IMR-90 (cell line): ENCODE data around the gene C17orf100. TPM values are rescaled to one million over a fixed set of nuclear protein-coding genes. Genes with fewer than 3 reads are reported as not detected.

Source experiments
- ATAC-seq: fragments of 200-7000 bp; cut with Tn5 transposase; 2 replicates; pipeline ENCODE4 v1.9.1; 2020; ENCODE audit warnings: low read depth, mild to moderate bottlenecking, moderate library complexity
- BruUV-seq: library from RNA; stranded (reverse); fragments of 400-500 nt; replicated peaks from 2 replicates; lab custom pipeline; 2021; lab: Mats Ljungman, UMichigan
- CTCF ChIA-PET: fragments of 300-600 bp; formaldehyde crosslinking; extraction: SDS; loops from one replicate; lab custom pipeline; 2021; ENCODE audit warnings: antibody characterized with exemption; lab: Yijun Ruan, JAX
- POLR2A ChIA-PET: fragments of 300-600 bp; sonication (Branson Sonifier 250); formaldehyde crosslinking; loops from one replicate; lab custom pipeline; 2022; ENCODE audit warnings: antibody characterized with exemption; ENCODE audit not compliant: unreplicated experiment; lab: Charles Lee
- DNase-seq: peaks from one replicate; pipeline ENCODE4 v3.0.0; 2013
- H2AFZ ChIP-seq: replicated peaks from 2 replicates; pipeline ENCODE3; 2013; ENCODE audit warnings: low read length, mild to moderate bottlenecking; ENCODE audit not compliant: poor library complexity
- H2AK5ac ChIP-seq: 2 replicates; pipeline ENCODE4 v1.6.1; 2013; ENCODE audit warnings: low read depth, low read length, inconsistent platforms
- H2AK9ac ChIP-seq: replicated peaks from 2 replicates; pipeline ENCODE3; 2013; ENCODE audit warnings: mild to moderate bottlenecking, low read depth, low read length, moderate library complexity; ENCODE audit not compliant: poor library complexity
- H2BK120ac ChIP-seq: 2 replicates; pipeline ENCODE4 v1.6.1; 2013; ENCODE audit warnings: low read depth, low read length, inconsistent platforms
- H2BK15ac ChIP-seq: 3 replicates; pipeline ENCODE4 v1.6.1; 2013; ENCODE audit warnings: low read depth, low read length, inconsistent platforms
- H2BK20ac ChIP-seq: 2 replicates; pipeline ENCODE4 v1.6.1; 2013; ENCODE audit warnings: low read depth, mild to moderate bottlenecking, inconsistent platforms, low read length, moderate library complexity
- H2BK5ac ChIP-seq: 2 replicates; pipeline ENCODE4 v1.6.1; 2013; ENCODE audit warnings: mild to moderate bottlenecking, low read depth, low read length, inconsistent platforms; ENCODE audit not compliant: poor library complexity, severe bottlenecking
- H3K14ac ChIP-seq: replicated peaks from 2 replicates; pipeline ENCODE4 v1.6.1; 2013; ENCODE audit warnings: low read depth, low read length, inconsistent platforms
- H3K18ac ChIP-seq: 2 replicates; pipeline ENCODE4 v1.6.1; 2013; ENCODE audit warnings: low read depth, low read length, control low read depth
- H3K23ac ChIP-seq: 2 replicates; pipeline ENCODE4 v1.6.1; 2013; ENCODE audit warnings: low read depth, low read length, inconsistent platforms
- H3K27ac ChIP-seq: 2 replicates; pipeline ENCODE4 v1.5.1; 2013; ENCODE audit warnings: mild to moderate bottlenecking, control low read depth, low read length; ENCODE audit not compliant: insufficient read depth
- H3K27me3 ChIP-seq: 2 replicates; pipeline ENCODE4 v1.6.1; 2013; ENCODE audit warnings: low read length; ENCODE audit not compliant: control insufficient read depth, insufficient read depth
- H3K36me3 ChIP-seq: 2 replicates; pipeline ENCODE4 v1.6.1; 2013; ENCODE audit warnings: low read length, mixed read lengths; ENCODE audit not compliant: control insufficient read depth, insufficient read depth
- H3K4ac ChIP-seq: 2 replicates; pipeline ENCODE4 v1.6.1; 2013; ENCODE audit warnings: low read depth, low read length, inconsistent platforms
- H3K4me1 ChIP-seq: 2 replicates; pipeline ENCODE4 v1.6.1; 2013; ENCODE audit warnings: low read length, mixed read lengths; ENCODE audit not compliant: control insufficient read depth, insufficient read depth
- H3K4me2 ChIP-seq: 2 replicates; pipeline ENCODE4 v1.6.1; 2013; ENCODE audit warnings: low read depth, mild to moderate bottlenecking, control low read depth, low read length, moderate library complexity
- H3K4me3 ChIP-seq: 2 replicates; pipeline ENCODE4 v1.5.1; 2013; ENCODE audit warnings: low read depth, mild to moderate bottlenecking, control low read depth, low read length, moderate library complexity; ENCODE audit not compliant: insufficient read depth
- H3K56ac ChIP-seq: 2 replicates; pipeline ENCODE4 v1.6.1; 2013; ENCODE audit warnings: low read length, inconsistent platforms; ENCODE audit not compliant: insufficient read depth; ENCODE audit errors: extremely low read depth
- H3K79me1 ChIP-seq, 2 experiments: 2 replicates each; pipeline ENCODE4 v1.6.1; 2013; ENCODE audit warnings: low read length in 2 of 2, inconsistent platforms in 1 of 2, low read depth in 1 of 2
- H3K9ac ChIP-seq: 2 replicates; pipeline ENCODE4 v1.6.1; 2013; ENCODE audit warnings: low read depth, low read length, control low read depth
- H3K9me1 ChIP-seq: 2 replicates; pipeline ENCODE4 v1.6.1; 2013; ENCODE audit warnings: low read length, inconsistent platforms; ENCODE audit not compliant: insufficient read depth
- H3K9me3 ChIP-seq: 2 replicates; pipeline ENCODE4 v1.6.1; 2013; ENCODE audit warnings: low read length; ENCODE audit not compliant: control insufficient read depth, insufficient read depth
- H4K20me1 ChIP-seq: 2 replicates; pipeline ENCODE4 v1.6.1; 2013; ENCODE audit warnings: low read length, inconsistent platforms; ENCODE audit not compliant: insufficient read depth
- H4K5ac ChIP-seq: 2 replicates; pipeline ENCODE4 v1.6.1; 2013; ENCODE audit warnings: mild to moderate bottlenecking, low read depth, low read length, control low read depth
- H4K8ac ChIP-seq, 2 experiments: 2 replicates each; pipeline ENCODE4 v1.6.1; 2013; ENCODE audit warnings: low read depth in 2 of 2, low read length in 2 of 2, control low read depth in 1 of 2, inconsistent platforms in 1 of 2
- H4K91ac ChIP-seq: 2 replicates; pipeline ENCODE4 v1.6.1; 2013; ENCODE audit warnings: low read depth, low read length, inconsistent platforms; ENCODE audit not compliant: insufficient read depth
- BHLHE40 ChIP-seq: fragments of 150-350 bp; IDR thresholded peaks from 2 replicates; pipeline ENCODE4 v1.6.1; 2016; ENCODE audit warnings: mild to moderate bottlenecking, low read depth, low read length
- CEBPB ChIP-seq: IDR thresholded peaks from 2 replicates; pipeline ENCODE4 v1.6.1; 2012; ENCODE audit warnings: low read depth, low read length, improper control_type of control experiment
- CHD1 ChIP-seq: IDR thresholded peaks from 2 replicates; pipeline ENCODE4 v1.6.1; 2012; ENCODE audit warnings: low read depth, low read length, improper control_type of control experiment
- ELK1 ChIP-seq: fragments of 150-350 bp; IDR thresholded peaks from 2 replicates; pipeline ENCODE4 v1.6.1; 2016; ENCODE audit warnings: low read depth, mild to moderate bottlenecking, low read length, moderate library complexity, borderline replicate concordance
- FOS ChIP-seq: fragments of 150-350 bp; IDR thresholded peaks from 2 replicates; pipeline ENCODE4 v1.6.1; 2016; ENCODE audit warnings: low read depth, low read length
- MAZ ChIP-seq: IDR thresholded peaks from 2 replicates; pipeline ENCODE4 v1.6.1; 2012; ENCODE audit warnings: low read depth, mild to moderate bottlenecking, low read length, improper control_type of control experiment, moderate library complexity, borderline replicate concordance
- MXI1 ChIP-seq: IDR thresholded peaks from 2 replicates; pipeline ENCODE4 v1.6.1; 2012; ENCODE audit warnings: low read depth, mild to moderate bottlenecking, low read length, moderate library complexity, borderline replicate concordance
- NFE2L2 ChIP-seq: fragments of 150-350 bp; IDR thresholded peaks from 2 replicates; pipeline ENCODE4 v1.6.1; 2016; ENCODE audit warnings: low read depth, mild to moderate bottlenecking, low read length
- RCOR1 ChIP-seq: IDR thresholded peaks from 2 replicates; pipeline ENCODE4 v1.6.1; 2012; ENCODE audit warnings: mild to moderate bottlenecking, low read length, improper control_type of control experiment; ENCODE audit not compliant: insufficient replicate concordance
- WGBS, 2 experiments: methylation state at CpG; one replicate each; pipeline versions ENCODE4 v1.1.5 to v1.1.7; 2013; ENCODE audit warnings: missing lambda C conversion rate in 2 of 2; ENCODE audit not compliant: insufficient read length in 1 of 2; ENCODE audit errors: extremely low coverage in 2 of 2; 5-methylcytosine and 5-hydroxymethylcytosine counted together
- dilution Hi-C: fragments of 300-500 bp; cut with HindIII; formaldehyde crosslinking; loops from one replicate; pipeline ENCODE4 v1.14.3; 2018; ENCODE audit warnings: low sequenced_read_pairs; ENCODE audit not compliant: unreplicated experiment
- in situ Hi-C: fragments of 300-500 bp; cut with MboI; formaldehyde crosslinking; loops from 3 replicates; pipeline ENCODE4 v1.14.3; 2019; ENCODE audit warnings: low sequenced_read_pairs, inconsistent platforms, mixed read lengths
- intact Hi-C: fragments of 100-400 bp; cut with micrococcal nuclease; formaldehyde crosslinking; loops from 2 replicates; pipeline ENCODE4 v1.10.0; 2022
- polyA plus RNA-seq, 3 experiments: library from polyadenylated mRNA; depleted of rRNA; stranded (reverse); fragments of >200 nt; gene quantifications; 2 replicates each; pipeline ENCODE4 v1.2.3, GENCODE V29; 2012; ENCODE audit warnings: low replicate concordance in 1 of 3
- total RNA-seq: library from RNA; depleted of rRNA; stranded (reverse); fragments of >200 nt; gene quantifications from 2 replicates; pipeline ENCODE4 v1.2.3, GENCODE V29; 2012

C17orf100 gene
- total and polyA plus RNA-seq, 2 of the 4 experiments (the other 2 are of a cell fraction): 0.18 to 1.8 TPM

DNA sequence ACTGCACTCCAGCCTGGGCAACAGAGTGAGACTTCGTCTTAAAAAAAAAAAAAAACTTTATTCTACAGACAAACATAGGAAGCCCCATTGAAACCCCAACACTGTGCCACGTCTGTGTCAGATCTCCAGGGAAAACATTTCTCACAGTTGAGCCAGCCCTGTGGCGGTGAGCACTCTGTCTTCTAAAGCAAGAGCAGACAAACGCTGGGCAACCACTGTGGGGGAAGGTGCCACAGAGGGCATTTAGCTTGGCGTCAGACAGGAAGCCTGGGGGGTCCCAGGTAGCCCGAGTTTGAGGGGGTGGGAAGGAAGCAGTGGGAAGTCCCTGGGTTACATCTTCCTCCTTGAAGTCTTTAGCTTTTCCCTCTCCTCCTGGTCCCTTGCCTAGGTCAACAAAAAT is 16.0 kb downstream of the C17orf100 start:
- H3K4me1 ChIP-seq: no peaks in the 10 kb centered on the region
- ATAC-seq: no peak
- no peaks in the 10 kb centered on the region for H3K9me3 ChIP-seq
- H3K18ac ChIP-seq: no peak overlapping the region
- H3K27ac ChIP-seq: no peak overlapping the region
- DNase-seq: no peak
- H2AFZ ChIP-seq: peak overlapping the region; percentile 27
- no peak overlapping the region for H2BK5ac ChIP-seq
- H3K4me2 ChIP-seq: no peak overlapping the region
- ChIA-PET CTCF (interaction anchor here (0.6 kb wide), 1 partner anchor 326 kb away, joined by 5 read pairs; no protein-coding TSS in a partner anchor), POLR2A (no interaction called here)
- no TSS peak for BruUV-seq
- no peak overlapping the region for H3K9ac ChIP-seq
- no peak overlapping the region for H3K4ac ChIP-seq
- H2BK120ac ChIP-seq: no peak overlapping the region
- H3K23ac ChIP-seq: no peak overlapping the region
- dilution Hi-C loops (no loop called here), in situ Hi-C loops (loop anchor here (10.0 kb wide), 3 partner anchors 127 to 347 kb away; partner anchors contain the start of genes RNASEK and TEKT1), intact Hi-C loops (loop anchor here (2.0 to 10.0 kb wide), 3 partner anchors 87 to 347 kb away; partner anchors contain the start of gene XAF1)
- TF ChIP-seq FOS: no peak
- no peak for TF ChIP-seq MXI1
- no peak for TF ChIP-seq ELK1
- no peak for TF ChIP-seq MAZ
- TF ChIP-seq NFE2L2: no peak
- no peak for TF ChIP-seq CHD1
- no peak for TF ChIP-seq RCOR1
- no peak for TF ChIP-seq CEBPB
- no peak for TF ChIP-seq BHLHE40
- peaks cover 20% of the 10 kb centered on the region for H3K27me3 ChIP-seq
- H3K79me1 ChIP-seq: no peaks in the 10 kb centered on the region
- no peak overlapping the region for H4K91ac ChIP-seq
- H3K9me1 ChIP-seq: no peaks in the 10 kb centered on the region
- no peak overlapping the region for H2AK9ac ChIP-seq
- no peak overlapping the region for H4K8ac ChIP-seq
- no peak overlapping the region for H2BK15ac ChIP-seq
- no peaks in the 10 kb centered on the region for H4K20me1 ChIP-seq
- no peak overlapping the region for H2BK20ac ChIP-seq
- no CpG with 5 or more reads among the region's 6 CpGs for WGBS, 2 experiments
- no peak overlapping the region for H3K4me3 ChIP-seq
- H4K5ac ChIP-seq: no peak overlapping the region
- H2AK5ac ChIP-seq: no peak overlapping the region
- H3K14ac ChIP-seq: no peak overlapping the region
- H3K36me3 ChIP-seq: no peaks in the 10 kb centered on the region
- H3K56ac ChIP-seq: no peak overlapping the region
